Panc1 (cell line): Measurements from ENCODE around the gene SLC12A4. TPM values are rescaled to one million over a fixed set of nuclear protein-coding genes. Genes with fewer than 3 reads are reported as not detected.

ENCODE experiments used
- ATAC-seq: fragments of 200-7000 bp; cut with Tn5 transposase; 2 replicates; pipeline ENCODE4 v1.9.1; 2020; ENCODE audit warnings: mild to moderate bottlenecking, moderate library complexity
- BruUV-seq: library from RNA; stranded (reverse); fragments of 400-500 nt; replicated peaks from 2 replicates; lab custom pipeline; 2021; lab: Mats Ljungman, UMichigan
- CTCF ChIA-PET: fragments of 300-600 bp; sonication (Branson Sonifier 250); formaldehyde crosslinking; loops from one replicate; lab custom pipeline; 2022; ENCODE audit warnings: antibody characterized with exemption; lab: Charles Lee
- POLR2A ChIA-PET: fragments of 300-600 bp; sonication (Branson Sonifier 250); formaldehyde crosslinking; loops from one replicate; lab custom pipeline; 2022; ENCODE audit warnings: antibody characterized with exemption; lab: Charles Lee
- DNase-seq: peaks from one replicate; pipeline ENCODE4 v3.0.0-alpha.2; 2010; ENCODE audit warnings: low read depth, low spot score
- H3K27ac ChIP-seq: 2 replicates; pipeline ENCODE4 v1.5.1; 2011; ENCODE audit warnings: mild to moderate bottlenecking, low read length, inconsistent platforms
- H3K27me3 ChIP-seq: fragments of 200-500 bp; sonication (Bioruptor generic); 2 replicates; pipeline ENCODE4 v1.6.0; 2014; ENCODE audit warnings: low read length, inconsistent platforms; ENCODE audit not compliant: control insufficient read depth, insufficient read depth
- H3K36me3 ChIP-seq: fragments of 200-500 bp; sonication (Bioruptor generic); 2 replicates; pipeline ENCODE4 v1.5.1; 2014; ENCODE audit warnings: inconsistent platforms, mild to moderate bottlenecking, low read length, moderate library complexity; ENCODE audit not compliant: control insufficient read depth, insufficient read depth
- H3K4me1 ChIP-seq: 2 replicates; pipeline ENCODE4 v1.5.1; 2011; ENCODE audit warnings: inconsistent platforms, mild to moderate bottlenecking, low read length, moderate library complexity; ENCODE audit not compliant: control insufficient read depth, insufficient read depth
- H3K4me3 ChIP-seq, 2 experiments: 2 replicates each; pipeline ENCODE4 v1.5.1; 2011 to 2012; ENCODE audit warnings: low read depth in 2 of 2, low read length in 2 of 2, mild to moderate bottlenecking in 2 of 2, inconsistent platforms in 1 of 2, moderate library complexity in 1 of 2
- H3K9me3 ChIP-seq: fragments of 200-500 bp; sonication (Bioruptor generic); 2 replicates; pipeline ENCODE4 v1.5.1; 2014; ENCODE audit warnings: low read depth, mild to moderate bottlenecking, inconsistent platforms, low read length, moderate library complexity; ENCODE audit not compliant: control insufficient read depth, insufficient read depth
- CTCF ChIP-seq: fragments of 450-650 bp; IDR thresholded peaks from 2 replicates; pipeline ENCODE4 v1.5.1; 2017; ENCODE audit warnings: mild to moderate bottlenecking
- POLR2AphosphoS5 ChIP-seq: IDR thresholded peaks from 2 replicates; pipeline ENCODE4 v1.6.1; 2012; ENCODE audit warnings: mild to moderate bottlenecking, low read depth, low read length, moderate library complexity
- SIN3A ChIP-seq: IDR thresholded peaks from 2 replicates; pipeline ENCODE4 v1.6.1; 2012; ENCODE audit warnings: low read depth, mild to moderate bottlenecking, low read length, moderate library complexity, borderline replicate concordance; ENCODE audit not compliant: insufficient read depth
- TCF7L2 ChIP-seq: IDR thresholded peaks from 2 replicates; pipeline ENCODE4 v1.6.1; 2011; ENCODE audit warnings: mild to moderate bottlenecking, low read depth, low read length, inconsistent platforms
- in situ Hi-C: cut with HindIII; loops from 2 replicates; pipeline ENCODE4 v1.10.0; 2016; ENCODE audit warnings: low sequenced_read_pairs, low pct_unique_long_range_greater_than_20kb
- intact Hi-C: fragments of 100-400 bp; cut with micrococcal nuclease; formaldehyde crosslinking; loops from one replicate; pipeline ENCODE4 v1.10.0; 2022; ENCODE audit not compliant: unreplicated experiment
- total RNA-seq: library from RNA; stranded (reverse); gene quantifications from one replicate; pipeline ENCODE4 v1.2.1, GENCODE V29; 2021; ENCODE audit not compliant: unreplicated experiment
- TF ChIP-seq, protein P1 (sequence below), 2 experiments: IDR thresholded peaks; 2 replicates each; pipeline ENCODE4 v1.6.1; 2011 to 2012; ENCODE audit warnings: low read depth in 2 of 2, control low read depth in 1 of 2, low read length in 1 of 2, mild to moderate bottlenecking in 1 of 2, moderate library complexity in 1 of 2; ENCODE audit not compliant: insufficient read depth in 1 of 2

The SLC12A4 gene
- total RNA-seq, 1 experiment from 2014 or later = 31.8 TPM

GRCh38 chr16:67977005-67977404, 8.6 kb upstream of the SLC12A4 start:
- Histone ChIP-seq H3K27me3 (no peaks in the 10 kb centered on the region), H3K4me1 (no peaks in the 10 kb centered on the region), H3K4me3 (no peak overlapping the region), H3K27ac (no peak overlapping the region), H3K9me3 (no peaks in the 10 kb centered on the region), H3K36me3 (no peaks in the 10 kb centered on the region)
- ATAC-seq (no peak), DNase-seq (no peak)
- CTCF ChIA-PET = no interaction called here
- in situ Hi-C loops = no loop called here
- no peak for TF ChIP-seq CTCF
- TF ChIP-seq, protein P1, sequence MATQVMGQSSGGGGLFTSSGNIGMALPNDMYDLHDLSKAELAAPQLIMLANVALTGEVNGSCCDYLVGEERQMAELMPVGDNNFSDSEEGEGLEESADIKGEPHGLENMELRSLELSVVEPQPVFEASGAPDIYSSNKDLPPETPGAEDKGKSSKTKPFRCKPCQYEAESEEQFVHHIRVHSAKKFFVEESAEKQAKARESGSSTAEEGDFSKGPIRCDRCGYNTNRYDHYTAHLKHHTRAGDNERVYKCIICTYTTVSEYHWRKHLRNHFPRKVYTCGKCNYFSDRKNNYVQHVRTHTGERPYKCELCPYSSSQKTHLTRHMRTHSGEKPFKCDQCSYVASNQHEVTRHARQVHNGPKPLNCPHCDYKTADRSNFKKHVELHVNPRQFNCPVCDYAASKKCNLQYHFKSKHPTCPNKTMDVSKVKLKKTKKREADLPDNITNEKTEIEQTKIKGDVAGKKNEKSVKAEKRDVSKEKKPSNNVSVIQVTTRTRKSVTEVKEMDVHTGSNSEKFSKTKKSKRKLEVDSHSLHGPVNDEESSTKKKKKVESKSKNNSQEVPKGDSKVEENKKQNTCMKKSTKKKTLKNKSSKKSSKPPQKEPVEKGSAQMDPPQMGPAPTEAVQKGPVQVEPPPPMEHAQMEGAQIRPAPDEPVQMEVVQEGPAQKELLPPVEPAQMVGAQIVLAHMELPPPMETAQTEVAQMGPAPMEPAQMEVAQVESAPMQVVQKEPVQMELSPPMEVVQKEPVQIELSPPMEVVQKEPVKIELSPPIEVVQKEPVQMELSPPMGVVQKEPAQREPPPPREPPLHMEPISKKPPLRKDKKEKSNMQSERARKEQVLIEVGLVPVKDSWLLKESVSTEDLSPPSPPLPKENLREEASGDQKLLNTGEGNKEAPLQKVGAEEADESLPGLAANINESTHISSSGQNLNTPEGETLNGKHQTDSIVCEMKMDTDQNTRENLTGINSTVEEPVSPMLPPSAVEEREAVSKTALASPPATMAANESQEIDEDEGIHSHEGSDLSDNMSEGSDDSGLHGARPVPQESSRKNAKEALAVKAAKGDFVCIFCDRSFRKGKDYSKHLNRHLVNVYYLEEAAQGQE (IDR thresholded peaks at IDR 0.05; ENCODE audit: insufficient read depth in 1 of 2, low read depth in 2 of 2, low read length in 1 of 2) = no peak
- TF ChIP-seq SIN3A = no peak
- no peak for TF ChIP-seq TCF7L2
- no peak for TF ChIP-seq POLR2AphosphoS5
- BruUV-seq = no TSS peak
- intact Hi-C loops = no loop called here
- POLR2A ChIA-PET = no interaction called here

DNA sequence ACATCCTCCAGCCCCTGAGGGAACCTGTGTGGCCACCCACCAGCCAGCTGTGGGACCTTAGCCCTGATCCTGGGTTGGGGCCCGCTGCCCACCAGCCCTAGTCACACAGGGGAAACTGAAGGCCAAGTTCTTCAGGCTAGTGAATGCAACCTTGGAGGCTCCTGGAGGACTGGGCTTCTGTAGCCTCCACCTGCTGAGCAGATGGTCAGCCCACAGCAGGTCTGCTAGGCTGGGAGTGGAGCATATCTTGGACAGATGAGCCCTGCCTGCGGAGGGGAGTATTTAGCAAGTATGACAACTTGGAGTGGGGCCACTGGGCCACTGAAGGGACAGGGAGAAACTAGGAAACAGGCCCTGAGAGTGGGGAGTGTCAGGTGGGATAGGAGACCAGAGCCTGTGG, 7.8 kb upstream of the SLC12A4 start:
- H3K27ac ChIP-seq = no peak overlapping the region
- H3K36me3 ChIP-seq = no peaks in the 10 kb centered on the region
- no peak overlapping the region for H3K4me3 ChIP-seq
- H3K9me3 ChIP-seq = no peaks in the 10 kb centered on the region
- DNase-seq (no peak), ATAC-seq (no peak)
- in situ Hi-C loops = no loop called here
- H3K27me3 ChIP-seq = no peaks in the 10 kb centered on the region
- no peaks in the 10 kb centered on the region for H3K4me1 ChIP-seq
- POLR2A ChIA-PET = no interaction called here
- intact Hi-C loops = no loop called here
- CTCF ChIA-PET = no interaction called here
- BruUV-seq = no TSS peak
- TF ChIP-seq, protein P1 (IDR thresholded peaks at IDR 0.05; ENCODE audit: insufficient read depth in 1 of 2, low read depth in 2 of 2, low read length in 1 of 2) = no peak
- no peak for TF ChIP-seq POLR2AphosphoS5
- TF ChIP-seq TCF7L2 = no peak
- TF ChIP-seq SIN3A = no peak
- TF ChIP-seq CTCF = no peak
